IPS-18c (cell line): Measurements from ENCODE around the gene WDR36.

Experiments used
- H3K4me3 ChIP-seq: 2 replicates; pipeline ENCODE4 v1.7.0; 2013; ENCODE audit warnings: low read depth, mild to moderate bottlenecking, low read length, moderate library complexity; ENCODE audit not compliant: insufficient read depth
- H3K9me3 ChIP-seq: one replicate; pipeline ENCODE4 v1.6.1; 2013; ENCODE audit warnings: mild to moderate bottlenecking, low read length, moderate library complexity; ENCODE audit not compliant: control insufficient read depth, insufficient read depth

The WDR36 gene

GRCh38 chr5:111153945-111154344 lies 61.8 kb downstream of the WDR36 start:
- H3K4me3 ChIP-seq = no peak overlapping the region
- H3K9me3 ChIP-seq = no peaks in the 10 kb centered on the region

GRCh38 chr5:111158105-111158744 lies 66.1 kb downstream of the WDR36 start:
- H3K4me3 ChIP-seq = no peak overlapping the region
- H3K9me3 ChIP-seq = no peaks in the 10 kb centered on the region

DNA sequence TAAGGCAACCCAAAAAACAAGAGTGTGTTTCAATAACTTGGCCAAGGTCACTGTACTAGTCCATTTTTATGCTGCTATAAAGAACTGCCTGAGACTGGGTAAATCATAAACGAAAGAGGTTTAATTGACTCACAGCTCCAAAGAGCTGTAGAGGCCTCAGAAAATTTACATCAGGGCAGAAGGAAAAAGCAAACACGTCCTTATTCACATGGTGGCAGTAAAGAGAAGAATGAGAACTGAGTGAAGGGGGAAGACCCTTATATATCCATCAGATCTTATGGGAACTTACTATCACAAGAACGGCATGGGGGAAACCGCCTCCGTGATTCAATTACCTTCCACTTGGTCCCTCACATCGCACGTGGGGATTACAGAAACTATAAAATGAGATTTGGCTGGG lies 67.7 kb downstream of the WDR36 start:
- no peaks in the 10 kb centered on the region for H3K9me3 ChIP-seq
- no peak overlapping the region for H3K4me3 ChIP-seq

DNA sequence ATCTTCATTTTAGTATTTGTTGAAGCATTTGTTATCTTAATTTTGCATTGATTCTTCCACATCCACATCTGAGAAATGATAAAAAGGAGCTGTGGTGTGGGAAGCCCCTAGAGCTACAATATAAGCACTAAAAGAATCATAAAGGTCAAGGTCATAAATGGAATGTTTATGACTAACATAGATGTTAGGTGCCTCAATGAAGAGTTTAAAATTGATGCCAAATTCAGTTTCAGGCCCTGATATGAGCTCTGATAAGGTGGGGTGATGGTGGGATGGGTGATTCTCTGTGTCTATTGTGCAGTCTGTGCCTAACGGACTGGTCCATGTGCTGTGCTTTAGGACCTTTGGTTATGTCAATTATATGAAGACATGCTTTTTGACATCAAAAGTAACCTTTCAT lies 70.9 kb downstream of the WDR36 start:
- Histone ChIP-seq H3K9me3 (no peaks in the 10 kb centered on the region), H3K4me3 (no peak overlapping the region)

DNA sequence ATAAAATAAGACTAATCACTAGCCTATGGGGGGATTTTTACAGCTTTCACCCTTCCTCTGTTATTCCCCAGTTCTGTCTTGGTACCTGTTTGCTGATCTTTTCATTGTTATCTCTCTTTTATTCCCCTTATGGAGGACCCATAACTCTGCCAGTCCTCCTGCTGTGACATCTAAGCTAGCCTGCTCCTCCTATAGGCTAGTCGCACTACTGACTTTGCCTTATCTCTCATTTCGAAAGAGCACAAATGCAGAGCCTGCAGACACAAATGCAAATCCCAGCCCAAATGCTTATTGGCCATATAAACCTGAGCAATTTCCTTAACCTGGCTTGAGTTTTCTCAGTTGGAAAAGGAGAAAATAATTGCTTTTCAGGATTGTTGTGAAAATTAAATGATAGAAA lies 72.9 kb downstream of the WDR36 start:
- H3K9me3 ChIP-seq = no peaks in the 10 kb centered on the region

GRCh38 chr5:111167551-111167950 lies 75.4 kb downstream of the WDR36 start:
- no peaks in the 10 kb centered on the region for H3K9me3 ChIP-seq

More for the DNA sequence above, 72.9 kb downstream of the WDR36 start:
- H3K4me3 ChIP-seq = no peak overlapping the region

GRCh38 chr5:111168608-111169007 lies 76.5 kb downstream of the WDR36 start:
- Histone ChIP-seq H3K4me3 (no peak overlapping the region), H3K9me3 (no peaks in the 10 kb centered on the region)

More at GRCh38 chr5:111167551-111167950, 75.4 kb downstream of the WDR36 start:
- no peak overlapping the region for H3K4me3 ChIP-seq

DNA sequence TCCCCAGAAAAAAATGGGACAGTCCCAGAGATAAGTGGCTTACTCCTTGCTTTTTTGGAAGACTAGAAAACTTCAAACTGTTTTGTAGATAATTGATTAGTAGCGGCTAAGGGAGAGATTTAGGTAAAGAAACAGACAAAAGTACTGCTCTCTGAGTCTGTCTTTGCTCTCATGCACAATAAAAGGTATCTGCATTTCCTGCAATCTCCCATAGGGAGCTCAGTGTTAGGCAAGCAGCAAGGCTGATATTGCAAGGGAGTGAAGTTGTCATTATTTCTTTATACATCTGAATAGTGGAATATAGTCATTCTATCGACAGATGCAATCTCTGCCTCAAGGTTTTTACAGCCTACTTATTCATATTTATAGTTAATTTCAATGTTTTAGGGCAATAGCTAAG lies 77.1 kb downstream of the WDR36 start:
- H3K9me3 ChIP-seq = no peaks in the 10 kb centered on the region
- H3K4me3 ChIP-seq = no peak overlapping the region

- no peak overlapping the region for H3K4me3 ChIP-seq
- no peaks in the 10 kb centered on the region for H3K9me3 ChIP-seq
Measured at GRCh38 chr5:111170279-111170678, 78.1 kb downstream of the WDR36 start.

DNA sequence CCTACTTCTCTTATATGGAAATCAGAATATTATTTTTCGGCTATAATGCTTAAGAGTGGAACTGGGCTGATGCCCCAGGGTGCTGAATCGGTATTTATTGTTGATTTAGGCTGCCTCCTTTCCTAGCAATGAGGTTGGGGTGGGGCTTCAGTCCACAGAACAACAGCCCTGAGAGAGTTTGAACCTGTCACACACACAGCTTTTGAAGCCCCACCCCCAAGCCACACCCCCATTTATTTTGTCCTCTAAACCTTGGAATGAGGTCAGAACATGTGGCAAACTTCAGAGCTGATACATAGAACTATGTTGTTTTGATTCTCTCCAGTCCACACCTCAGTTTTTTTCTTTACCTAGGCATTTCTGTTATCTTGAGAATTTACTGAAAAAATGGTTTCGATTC lies 80.4 kb downstream of the WDR36 start:
- H3K4me3 ChIP-seq = no peak overlapping the region
- no peaks in the 10 kb centered on the region for H3K9me3 ChIP-seq

- H3K9me3 ChIP-seq = no peaks in the 10 kb centered on the region
- H3K4me3 ChIP-seq = no peak overlapping the region
Measured at GRCh38 chr5:111173476-111173875, 81.3 kb downstream of the WDR36 start.
